ENCODE measurements around the gene PIK3CD. TPM values are rescaled to one million over a fixed set of nuclear protein-coding genes. Genes with fewer than 3 reads are reported as not detected.

PIK3CD gene
- total RNA-seq, 1 donor from 2014 or later = 15.7 TPM

- Mint-ChIP-seq H3K4me3 (ENCODE audit: low read depth) (peak overlapping the region; percentile 68), H3K4me1 (ENCODE audit: low read depth) (peaks cover 7% of the 10 kb centered on the region)
These were observed 66.6 kb downstream of the PIK3CD start for GRCh38 chr1:9718006-9718680.

DNA sequence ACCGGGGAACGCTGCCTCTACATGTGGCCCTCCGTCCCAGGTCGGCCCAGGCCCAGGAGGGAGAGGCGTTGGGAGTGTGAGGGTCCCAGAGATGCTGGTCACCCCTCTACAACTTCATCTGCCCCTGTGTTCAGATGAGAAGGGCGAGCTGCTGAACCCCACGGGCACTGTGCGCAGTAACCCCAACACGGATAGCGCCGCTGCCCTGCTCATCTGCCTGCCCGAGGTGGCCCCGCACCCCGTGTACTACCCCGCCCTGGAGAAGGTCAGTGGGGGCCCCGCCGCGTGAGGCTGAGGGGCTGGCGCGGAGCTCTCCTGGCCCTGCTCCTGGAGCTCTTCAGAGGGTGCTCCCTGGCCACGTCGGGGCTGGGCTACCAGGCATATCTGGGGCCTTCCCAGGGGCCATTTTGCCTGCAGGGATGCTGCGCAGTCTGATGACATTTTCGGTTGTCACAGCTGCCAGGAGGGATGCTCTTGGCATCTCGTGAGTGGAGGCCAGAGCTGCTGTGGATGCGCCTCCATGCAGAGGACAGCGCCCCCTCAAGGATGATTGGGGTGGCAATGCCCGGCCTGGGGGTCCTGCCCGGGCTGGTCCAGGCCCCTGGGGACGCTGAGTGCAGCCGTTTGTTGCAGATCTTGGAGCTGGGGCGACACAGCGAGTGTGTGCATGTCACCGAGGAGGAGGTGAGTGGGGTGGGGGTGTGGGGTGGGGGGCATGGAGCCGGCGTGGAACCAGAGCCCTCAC lies 68.6 kb downstream of the PIK3CD start:
- TF ChIP-seq, protein P1, sequence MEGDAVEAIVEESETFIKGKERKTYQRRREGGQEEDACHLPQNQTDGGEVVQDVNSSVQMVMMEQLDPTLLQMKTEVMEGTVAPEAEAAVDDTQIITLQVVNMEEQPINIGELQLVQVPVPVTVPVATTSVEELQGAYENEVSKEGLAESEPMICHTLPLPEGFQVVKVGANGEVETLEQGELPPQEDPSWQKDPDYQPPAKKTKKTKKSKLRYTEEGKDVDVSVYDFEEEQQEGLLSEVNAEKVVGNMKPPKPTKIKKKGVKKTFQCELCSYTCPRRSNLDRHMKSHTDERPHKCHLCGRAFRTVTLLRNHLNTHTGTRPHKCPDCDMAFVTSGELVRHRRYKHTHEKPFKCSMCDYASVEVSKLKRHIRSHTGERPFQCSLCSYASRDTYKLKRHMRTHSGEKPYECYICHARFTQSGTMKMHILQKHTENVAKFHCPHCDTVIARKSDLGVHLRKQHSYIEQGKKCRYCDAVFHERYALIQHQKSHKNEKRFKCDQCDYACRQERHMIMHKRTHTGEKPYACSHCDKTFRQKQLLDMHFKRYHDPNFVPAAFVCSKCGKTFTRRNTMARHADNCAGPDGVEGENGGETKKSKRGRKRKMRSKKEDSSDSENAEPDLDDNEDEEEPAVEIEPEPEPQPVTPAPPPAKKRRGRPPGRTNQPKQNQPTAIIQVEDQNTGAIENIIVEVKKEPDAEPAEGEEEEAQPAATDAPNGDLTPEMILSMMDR (IDR thresholded peaks at IDR 0.05; ENCODE audit: unreplicated experiment) = no peak
- Mint-ChIP-seq H3K4me3 (ENCODE audit: low read depth) (no peak overlapping the region), H3K9me3 (ENCODE audit: low read depth) (no peaks in the 10 kb centered on the region), H3K36me3 (ENCODE audit: insufficient read depth) (peaks cover 10% of the 10 kb centered on the region), H3K27ac (no peak overlapping the region), H3K4me1 (ENCODE audit: low read depth) (peaks cover 7% of the 10 kb centered on the region), H3K27me3 (no peaks in the 10 kb centered on the region)
- no peak for DNase-seq (ENCODE audit: low spot score, unreplicated experiment)

More at GRCh38 chr1:9718006-9718680, 66.6 kb downstream of the PIK3CD start:
- DNase-seq (ENCODE audit: low spot score, unreplicated experiment) = no peak
- H3K27me3 Mint-ChIP-seq = no peaks in the 10 kb centered on the region
- H3K9me3 Mint-ChIP-seq (ENCODE audit: low read depth) = no peaks in the 10 kb centered on the region
- H3K27ac Mint-ChIP-seq = peak overlapping the region; percentile 11
- H3K36me3 Mint-ChIP-seq (ENCODE audit: insufficient read depth) = peaks cover 2% of the 10 kb centered on the region
- TF ChIP-seq, protein P1 (IDR thresholded peaks at IDR 0.05; ENCODE audit: unreplicated experiment) = no peak

- no peak for DNase-seq (ENCODE audit: low spot score, unreplicated experiment)
- TF ChIP-seq, protein P1 (IDR thresholded peaks at IDR 0.05; ENCODE audit: unreplicated experiment) = no peak
- H3K9me3 Mint-ChIP-seq (ENCODE audit: low read depth) = no peaks in the 10 kb centered on the region
- H3K4me3 Mint-ChIP-seq (ENCODE audit: low read depth) = no peak overlapping the region
- H3K27ac Mint-ChIP-seq = no peak overlapping the region
- peaks cover 7% of the 10 kb centered on the region for H3K4me1 Mint-ChIP-seq (ENCODE audit: low read depth)
- peaks cover 10% of the 10 kb centered on the region for H3K36me3 Mint-ChIP-seq (ENCODE audit: insufficient read depth)
- H3K27me3 Mint-ChIP-seq = no peaks in the 10 kb centered on the region
These were observed 69.5 kb downstream of the PIK3CD start for GRCh38 chr1:9720785-9721605.

DNA sequence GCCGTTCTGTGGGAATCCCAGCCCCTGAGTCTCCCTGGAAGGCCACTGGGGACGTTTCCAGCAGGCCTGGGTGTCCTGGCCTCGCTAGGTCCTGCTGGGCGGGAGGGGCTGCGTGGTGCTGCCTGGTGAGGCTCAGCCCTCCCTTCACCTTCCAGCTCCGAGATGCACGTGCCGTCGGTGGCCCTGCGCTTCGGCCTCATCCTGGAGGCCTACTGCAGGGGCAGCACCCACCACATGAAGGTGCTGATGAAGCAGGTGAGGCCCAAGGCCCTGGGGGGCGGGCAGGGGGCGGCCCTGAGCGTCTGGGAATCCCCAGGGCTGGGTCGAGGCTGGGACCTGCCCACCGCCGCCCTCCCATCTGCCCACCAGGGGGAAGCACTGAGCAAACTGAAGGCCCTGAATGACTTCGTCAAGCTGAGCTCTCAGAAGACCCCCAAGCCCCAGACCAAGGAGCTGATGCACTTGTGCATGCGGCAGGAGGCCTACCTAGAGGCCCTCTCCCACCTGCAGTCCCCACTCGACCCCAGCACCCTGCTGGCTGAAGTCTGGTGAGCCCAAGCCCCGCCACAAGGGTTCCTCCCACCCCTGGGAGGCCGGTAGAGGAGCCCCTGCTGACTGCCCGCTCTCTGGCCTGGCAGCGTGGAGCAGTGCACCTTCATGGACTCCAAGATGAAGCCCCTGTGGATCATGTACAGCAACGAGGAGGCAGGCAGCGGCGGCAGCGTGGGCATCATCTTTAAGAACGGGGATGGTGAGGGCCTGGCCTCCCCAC lies 70.3 kb downstream of the PIK3CD start:
- Mint-ChIP-seq H3K36me3 (ENCODE audit: insufficient read depth) (peaks cover 10% of the 10 kb centered on the region), H3K27ac (no peak overlapping the region), H3K27me3 (no peaks in the 10 kb centered on the region), H3K4me3 (ENCODE audit: low read depth) (no peak overlapping the region), H3K4me1 (ENCODE audit: low read depth) (peaks cover 7% of the 10 kb centered on the region), H3K9me3 (ENCODE audit: low read depth) (no peaks in the 10 kb centered on the region)
- DNase-seq (ENCODE audit: low spot score, unreplicated experiment) = peak; percentile 65
- TF ChIP-seq, protein P1 (IDR thresholded peaks at IDR 0.05; ENCODE audit: unreplicated experiment) = peak; percentile 77
